ENCODE measurements around the gene GNB1.

DNA sequence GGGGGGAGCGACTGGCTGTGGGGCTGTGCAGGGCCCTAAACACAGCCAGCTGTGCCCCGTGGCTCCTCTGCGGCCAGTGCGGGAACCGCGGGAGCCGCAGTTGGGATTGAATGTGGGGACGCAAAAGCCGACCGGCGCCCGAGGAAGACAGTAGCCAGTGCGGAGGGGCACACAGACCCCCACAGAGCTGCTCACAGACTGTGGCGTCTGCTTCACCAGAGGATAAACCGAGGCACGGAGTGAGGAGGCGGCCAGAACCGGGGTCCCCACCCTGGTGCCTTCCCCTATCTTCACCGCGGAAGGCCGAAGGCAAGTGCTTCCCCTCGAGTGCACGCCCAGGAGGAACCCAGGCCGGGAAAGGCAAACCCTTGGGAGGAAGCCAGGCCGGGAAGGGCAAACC, 36.9 kb upstream of the GNB1 start:
- TF ChIP-seq, protein P1, sequence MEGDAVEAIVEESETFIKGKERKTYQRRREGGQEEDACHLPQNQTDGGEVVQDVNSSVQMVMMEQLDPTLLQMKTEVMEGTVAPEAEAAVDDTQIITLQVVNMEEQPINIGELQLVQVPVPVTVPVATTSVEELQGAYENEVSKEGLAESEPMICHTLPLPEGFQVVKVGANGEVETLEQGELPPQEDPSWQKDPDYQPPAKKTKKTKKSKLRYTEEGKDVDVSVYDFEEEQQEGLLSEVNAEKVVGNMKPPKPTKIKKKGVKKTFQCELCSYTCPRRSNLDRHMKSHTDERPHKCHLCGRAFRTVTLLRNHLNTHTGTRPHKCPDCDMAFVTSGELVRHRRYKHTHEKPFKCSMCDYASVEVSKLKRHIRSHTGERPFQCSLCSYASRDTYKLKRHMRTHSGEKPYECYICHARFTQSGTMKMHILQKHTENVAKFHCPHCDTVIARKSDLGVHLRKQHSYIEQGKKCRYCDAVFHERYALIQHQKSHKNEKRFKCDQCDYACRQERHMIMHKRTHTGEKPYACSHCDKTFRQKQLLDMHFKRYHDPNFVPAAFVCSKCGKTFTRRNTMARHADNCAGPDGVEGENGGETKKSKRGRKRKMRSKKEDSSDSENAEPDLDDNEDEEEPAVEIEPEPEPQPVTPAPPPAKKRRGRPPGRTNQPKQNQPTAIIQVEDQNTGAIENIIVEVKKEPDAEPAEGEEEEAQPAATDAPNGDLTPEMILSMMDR (IDR thresholded peaks at IDR 0.05) = no peak
- TF ChIP-seq POLR2AphosphoS5 (IDR thresholded peaks at IDR 0.05) (no peak), POLR2A (IDR thresholded peaks at IDR 0.05) (no peak), EP300 (IDR thresholded peaks at IDR 0.05) (no peak)

Data from upper lobe of left lung (tissue), 4 donors.